NK-92 treated with Interleukin-12 subunit alpha and Interleukin-12 subunit beta, amount 100 ng/mL, for 24 hours (cell line): ENCODE data around the gene ZBTB17.

Source experiments
- DNase-seq: peaks from one replicate; lab custom pipeline; 2025; lab: John Stamatoyannopoulos, UW

ZBTB17 gene

GRCh38 chr1:15960808-15961207, 15.1 kb downstream of the ZBTB17 start:
- no peak for DNase-seq

DNA sequence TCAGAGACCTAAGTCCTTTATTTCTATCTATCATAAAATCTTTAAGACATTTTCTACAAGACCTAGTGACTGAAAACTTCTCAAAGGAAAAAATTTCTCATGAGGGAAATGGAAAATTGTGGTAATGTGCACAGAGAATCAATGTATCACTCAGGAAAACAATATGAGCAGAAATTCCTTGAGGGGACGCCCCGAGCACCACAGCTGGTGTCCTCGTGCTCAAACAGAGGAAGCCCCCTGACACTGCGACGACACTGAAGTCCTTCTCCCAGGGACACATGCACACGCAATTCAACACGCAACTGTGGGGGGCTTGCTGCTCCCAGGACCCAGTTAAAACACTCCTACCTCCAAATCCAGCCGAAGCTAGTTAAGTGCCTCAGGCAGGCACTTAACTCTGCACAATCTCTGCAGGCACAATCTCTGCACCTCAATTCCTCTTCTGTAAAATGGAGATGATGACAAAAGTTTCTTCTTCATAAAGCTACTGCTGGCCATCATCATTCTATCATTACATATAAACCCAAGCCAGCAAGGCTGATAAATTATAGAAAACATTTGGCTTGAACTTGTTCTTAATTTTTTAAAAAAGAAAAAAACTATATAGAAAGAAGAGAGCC, 16.0 kb downstream of the ZBTB17 start:
- no peak for DNase-seq

GRCh38 chr1:15959424-15959823, 16.5 kb downstream of the ZBTB17 start:
- DNase-seq = no peak

GRCh38 chr1:15958793-15959192, 17.1 kb downstream of the ZBTB17 start:
- DNase-seq = no peak

DNA sequence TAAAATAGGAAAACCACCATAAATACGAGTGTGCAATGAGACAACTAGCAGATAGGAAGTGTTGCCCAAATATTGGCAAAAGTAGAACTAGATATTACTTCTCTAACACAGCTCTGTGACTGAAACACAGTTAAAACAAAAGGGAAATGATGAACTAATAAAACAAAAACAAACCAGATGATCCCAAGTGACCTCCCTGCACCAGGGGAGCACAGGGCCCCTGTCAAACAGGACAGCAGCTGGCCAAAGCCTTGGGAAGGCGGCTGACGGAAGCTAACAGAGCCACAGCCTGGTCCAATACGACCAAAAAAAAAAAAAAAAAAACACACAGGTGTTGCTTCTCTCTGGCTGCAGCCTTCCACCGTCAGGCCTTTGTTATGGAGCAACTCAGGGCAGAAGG, 17.8 kb downstream of the ZBTB17 start:
- no peak for DNase-seq

DNA sequence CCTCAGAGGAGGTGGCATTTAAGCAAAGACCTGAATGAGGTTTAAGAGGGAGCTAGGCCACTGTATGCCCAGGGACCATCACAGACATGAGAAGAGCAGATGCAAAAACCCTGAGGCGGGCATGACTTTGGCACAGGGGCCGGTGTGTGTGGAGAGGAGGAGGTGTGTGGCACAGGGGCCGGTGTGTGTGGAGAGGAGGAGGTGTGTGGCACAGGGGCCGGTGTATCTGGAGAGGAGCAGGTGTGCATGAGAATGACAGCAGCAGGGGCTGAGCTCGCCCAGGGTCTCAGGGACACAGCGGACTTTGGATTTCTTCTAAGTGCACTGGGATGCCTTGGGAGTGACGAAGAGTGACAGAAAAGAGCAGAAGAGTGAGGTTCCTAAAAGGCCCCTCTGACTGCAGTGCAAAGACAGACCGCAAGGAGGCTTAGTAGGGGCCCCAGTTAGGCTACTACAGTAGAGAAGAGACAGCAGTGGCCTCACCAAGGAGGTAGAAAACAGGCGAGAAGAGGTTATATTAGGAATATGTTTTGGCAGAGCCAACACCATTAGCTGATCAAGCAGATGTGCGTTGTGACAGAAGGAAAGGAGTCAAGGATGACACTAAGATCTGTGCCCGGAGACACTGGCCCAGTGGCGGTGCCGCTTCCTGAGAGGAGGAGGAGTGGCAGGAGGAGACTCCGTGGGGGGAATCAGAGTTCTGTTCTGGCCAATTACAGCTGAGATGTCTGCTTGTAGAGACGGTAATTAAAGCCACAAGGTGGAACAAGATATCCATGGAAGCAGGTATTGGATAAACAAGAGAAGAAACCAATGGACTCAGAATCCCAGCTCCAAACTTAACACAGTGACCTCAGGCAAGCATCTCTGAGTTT, 18.4 kb downstream of the ZBTB17 start:
- no peak for DNase-seq

GRCh38 chr1:15956150-15956549, 19.8 kb downstream of the ZBTB17 start:
- no peak for DNase-seq

- DNase-seq = no peak
Observed at GRCh38 chr1:15955552-15955951, 20.3 kb downstream of the ZBTB17 start.

GRCh38 chr1:15954316-15954715, 21.6 kb downstream of the ZBTB17 start:
- DNase-seq = no peak

GRCh38 chr1:15953791-15954241, 22.1 kb downstream of the ZBTB17 start:
- no peak for DNase-seq

- DNase-seq = no peak
Observed at GRCh38 chr1:15953294-15953771, 22.6 kb downstream of the ZBTB17 start.

DNA sequence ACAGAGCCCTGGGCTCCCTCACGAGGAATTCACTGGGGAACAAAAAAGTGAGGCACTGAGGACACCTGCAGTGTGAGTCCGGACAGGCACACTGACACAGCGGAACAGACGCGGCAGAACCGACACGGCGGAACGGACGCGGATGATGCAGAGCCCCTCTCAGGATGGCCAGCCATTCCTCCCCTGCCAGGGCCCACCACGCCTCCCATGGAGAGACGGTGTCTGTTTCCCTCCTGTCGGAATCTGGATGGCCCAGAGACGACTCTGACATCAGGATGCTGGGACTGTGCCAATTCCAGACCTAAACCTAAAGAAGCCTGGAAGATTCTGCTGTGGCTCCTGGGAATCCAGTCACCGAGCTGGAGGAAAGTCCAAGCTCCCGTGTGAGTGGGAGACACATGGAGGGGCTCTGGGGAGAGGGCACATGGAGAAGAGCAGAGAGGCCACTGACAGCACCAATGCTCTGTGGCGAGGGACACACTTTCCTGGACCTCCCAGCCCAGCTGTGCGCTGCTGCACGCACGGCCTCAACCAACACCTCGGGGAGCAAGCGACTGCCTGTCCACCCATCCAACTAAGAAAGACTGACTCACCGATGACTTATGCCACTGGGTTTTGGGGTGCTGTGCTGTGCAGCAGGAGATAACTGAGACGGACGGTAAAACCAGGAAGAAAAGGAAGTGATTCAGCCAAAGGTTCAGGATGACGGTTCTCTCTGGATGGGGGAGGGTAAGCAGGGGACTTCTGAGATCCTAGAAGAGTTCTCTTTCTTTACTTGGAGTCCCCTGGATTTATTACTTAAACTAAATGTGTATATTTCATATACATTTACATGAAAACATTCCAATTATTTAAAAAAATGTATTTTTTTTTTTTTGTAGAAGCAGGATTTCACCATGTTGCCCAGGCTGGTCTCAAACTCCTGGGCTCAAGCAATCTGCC, 23.3 kb downstream of the ZBTB17 start:
- DNase-seq = no peak

- no peak for DNase-seq
Observed at GRCh38 chr1:15951341-15952153, 24.4 kb downstream of the ZBTB17 start.

GRCh38 chr1:15950763-15951295, 25.1 kb downstream of the ZBTB17 start:
- DNase-seq = no peak

GRCh38 chr1:15950302-15950701, 25.6 kb downstream of the ZBTB17 start:
- no peak for DNase-seq

- DNase-seq = peak; percentile 35
Observed at GRCh38 chr1:15949453-15950245, 26.3 kb downstream of the ZBTB17 start.

DNA sequence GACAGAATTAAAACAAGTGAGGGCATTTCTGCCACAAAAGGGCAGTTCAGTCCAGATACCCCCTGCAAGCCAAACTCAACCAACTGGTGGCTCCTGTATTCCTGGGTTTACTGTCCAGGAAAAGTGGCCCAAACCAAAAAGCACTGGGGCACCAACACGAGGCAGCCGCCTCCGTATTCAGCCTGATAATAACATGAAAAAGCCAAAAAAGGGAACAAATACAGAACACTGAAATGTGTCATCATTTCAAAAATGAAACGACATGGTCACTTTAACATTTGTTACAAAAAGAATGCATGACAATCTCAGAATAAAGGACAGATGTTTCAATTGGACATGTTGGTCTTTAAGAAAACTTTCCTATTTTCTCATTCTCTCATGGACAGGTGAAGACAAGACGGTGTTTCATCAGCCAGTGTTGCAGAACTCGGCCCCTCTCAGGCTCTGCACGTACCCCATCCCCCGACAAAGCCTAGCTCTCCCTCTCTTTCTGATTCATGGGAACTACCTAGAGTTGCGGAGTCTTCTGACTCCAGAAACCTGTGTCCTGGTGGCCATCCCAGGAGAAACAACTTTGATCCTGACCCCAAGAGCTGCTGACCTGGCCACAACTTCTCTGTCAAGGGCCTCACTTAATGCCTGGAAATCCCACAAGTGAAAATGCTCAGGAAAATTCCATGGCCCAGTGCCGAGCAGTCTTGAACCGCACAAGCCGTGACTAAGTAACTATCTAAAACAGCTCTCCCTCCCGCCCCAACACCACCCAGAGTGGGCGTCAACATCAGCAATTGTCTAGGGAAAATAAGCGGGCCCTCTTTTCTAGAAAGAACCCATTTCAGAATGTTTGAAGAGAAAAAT, 27.1 kb downstream of the ZBTB17 start:
- DNase-seq = no peak

GRCh38 chr1:15948091-15948591, 27.8 kb downstream of the ZBTB17 start:
- DNase-seq = no peak
